ENCODE results near the gene HDAC7. TPM values are rescaled to one million over a fixed set of nuclear protein-coding genes. Genes with fewer than 3 reads are reported as not detected.

HDAC7 gene
- total and polyA plus RNA-seq, 2 of the 13 experiments (the other 11 are each of a cell fraction or from before 2014, with no cell fraction given): 4.6 to 10.8 TPM

DNA sequence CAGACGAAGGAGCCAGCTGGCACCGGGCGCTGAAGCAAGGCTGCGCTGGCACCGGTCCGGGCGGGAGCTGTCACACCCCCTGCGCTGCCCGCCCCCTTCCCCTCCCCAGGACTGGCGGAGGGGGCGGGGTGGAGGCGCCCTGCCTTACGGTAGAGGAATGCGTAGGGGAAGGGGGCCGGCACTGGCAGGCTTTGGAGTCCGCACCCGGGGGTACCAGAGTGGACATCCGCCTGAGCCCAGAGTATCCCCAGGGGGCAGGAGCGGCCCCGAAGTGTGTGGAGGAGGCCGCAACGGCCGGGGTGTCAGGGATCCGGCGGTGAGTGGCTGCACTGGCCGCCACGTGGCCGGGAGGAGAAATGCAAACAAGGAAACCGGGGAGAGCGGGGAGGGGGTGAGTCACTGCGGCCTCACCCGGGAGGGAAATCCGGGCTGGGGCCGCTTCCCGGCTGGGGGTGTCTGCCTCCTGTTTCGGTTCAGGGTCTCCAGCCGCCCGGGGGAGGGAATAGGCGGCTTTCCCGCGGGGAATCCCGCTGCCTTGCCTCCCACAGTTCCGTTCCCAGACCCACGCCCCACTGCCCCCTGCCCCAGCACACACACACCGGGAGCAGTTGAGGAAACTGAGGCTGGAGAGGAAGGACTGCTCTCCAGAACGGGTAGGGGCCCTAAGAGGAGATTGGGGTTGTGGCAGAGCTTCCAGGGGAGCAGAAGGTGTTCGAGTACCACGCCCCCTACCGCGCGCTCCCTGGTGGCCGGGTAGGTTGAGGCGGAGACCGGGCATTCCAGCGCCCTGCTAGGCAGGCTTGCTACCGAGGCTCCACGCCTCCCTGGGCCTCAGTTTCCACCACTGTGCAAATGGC, 60.6 kb downstream of the HDAC7 start, which contains the start of gene RAPGEF3 (continued):
- no peak for TF ChIP-seq ZNF724P (CRISPR knock-in tag; IDR thresholded peaks at IDR 0.05; ENCODE audit: borderline replicate concordance)
- TF ChIP-seq ZBTB7B (CRISPR knock-in tag; IDR thresholded peaks at IDR 0.05): 0 out of 2 replicates have a peak, but pooled peaks have one; percentile 11
- TF ChIP-seq, protein P1, sequence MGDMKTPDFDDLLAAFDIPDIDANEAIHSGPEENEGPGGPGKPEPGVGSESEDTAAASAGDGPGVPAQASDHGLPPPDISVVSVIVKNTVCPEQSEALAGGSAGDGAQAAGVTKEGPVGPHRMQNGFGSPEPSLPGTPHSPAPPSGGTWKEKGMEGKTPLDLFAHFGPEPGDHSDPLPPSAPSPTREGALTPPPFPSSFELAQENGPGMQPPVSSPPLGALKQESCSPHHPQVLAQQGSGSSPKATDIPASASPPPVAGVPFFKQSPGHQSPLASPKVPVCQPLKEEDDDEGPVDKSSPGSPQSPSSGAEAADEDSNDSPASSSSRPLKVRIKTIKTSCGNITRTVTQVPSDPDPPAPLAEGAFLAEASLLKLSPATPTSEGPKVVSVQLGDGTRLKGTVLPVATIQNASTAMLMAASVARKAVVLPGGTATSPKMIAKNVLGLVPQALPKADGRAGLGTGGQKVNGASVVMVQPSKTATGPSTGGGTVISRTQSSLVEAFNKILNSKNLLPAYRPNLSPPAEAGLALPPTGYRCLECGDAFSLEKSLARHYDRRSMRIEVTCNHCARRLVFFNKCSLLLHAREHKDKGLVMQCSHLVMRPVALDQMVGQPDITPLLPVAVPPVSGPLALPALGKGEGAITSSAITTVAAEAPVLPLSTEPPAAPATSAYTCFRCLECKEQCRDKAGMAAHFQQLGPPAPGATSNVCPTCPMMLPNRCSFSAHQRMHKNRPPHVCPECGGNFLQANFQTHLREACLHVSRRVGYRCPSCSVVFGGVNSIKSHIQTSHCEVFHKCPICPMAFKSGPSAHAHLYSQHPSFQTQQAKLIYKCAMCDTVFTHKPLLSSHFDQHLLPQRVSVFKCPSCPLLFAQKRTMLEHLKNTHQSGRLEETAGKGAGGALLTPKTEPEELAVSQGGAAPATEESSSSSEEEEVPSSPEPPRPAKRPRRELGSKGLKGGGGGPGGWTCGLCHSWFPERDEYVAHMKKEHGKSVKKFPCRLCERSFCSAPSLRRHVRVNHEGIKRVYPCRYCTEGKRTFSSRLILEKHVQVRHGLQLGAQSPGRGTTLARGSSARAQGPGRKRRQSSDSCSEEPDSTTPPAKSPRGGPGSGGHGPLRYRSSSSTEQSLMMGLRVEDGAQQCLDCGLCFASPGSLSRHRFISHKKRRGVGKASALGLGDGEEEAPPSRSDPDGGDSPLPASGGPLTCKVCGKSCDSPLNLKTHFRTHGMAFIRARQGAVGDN (CRISPR knock-in tag; IDR thresholded peaks at IDR 0.05): peak; percentile 82
- no peak for TF ChIP-seq NRL (CRISPR knock-in tag; IDR thresholded peaks at IDR 0.05; ENCODE audit: borderline replicate concordance)
- TF ChIP-seq, protein P2, sequence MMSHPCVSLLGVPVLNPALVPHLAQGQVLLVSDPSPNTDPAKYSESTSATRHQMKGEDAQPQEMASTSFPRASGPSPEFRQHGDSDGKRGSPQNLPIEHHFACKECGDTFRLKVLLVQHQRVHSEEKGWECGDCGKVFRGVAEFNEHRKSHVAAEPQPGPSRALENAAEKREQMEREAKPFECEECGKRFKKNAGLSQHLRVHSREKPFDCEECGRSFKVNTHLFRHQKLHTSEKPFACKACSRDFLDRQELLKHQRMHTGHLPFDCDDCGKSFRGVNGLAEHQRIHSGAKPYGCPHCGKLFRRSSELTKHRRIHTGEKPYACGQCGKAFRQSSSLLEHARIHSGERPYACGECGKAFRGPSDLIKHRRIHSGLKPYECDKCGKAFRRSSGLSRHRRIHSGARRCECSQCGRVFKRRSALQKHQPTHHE (CRISPR knock-in tag; IDR thresholded peaks at IDR 0.05; ENCODE audit: borderline replicate concordance): no peak
- no peak for TF ChIP-seq NFRKB (IDR thresholded peaks at IDR 0.05)
- peak; percentile 27; the same call in 1 of the 2 replicates for TF ChIP-seq YEATS4 (CRISPR knock-in tag; IDR thresholded peaks at IDR 0.05; ENCODE audit: borderline replicate concordance)
- TF ChIP-seq MAF1 (CRISPR knock-in tag; IDR thresholded peaks at IDR 0.05; ENCODE audit: borderline replicate concordance): no peak
- TF ChIP-seq HDAC2 (CRISPR knock-in tag; IDR thresholded peaks at IDR 0.05): no peak
- no peak for TF ChIP-seq GATAD2A (CRISPR knock-in tag; IDR thresholded peaks at IDR 0.05)
- no peak for TF ChIP-seq ZNF337 (CRISPR knock-in tag; IDR thresholded peaks at IDR 0.05; ENCODE audit: borderline replicate concordance, low read depth)
- peak; percentile 79 for TF ChIP-seq ZNF563 (CRISPR knock-in tag; IDR thresholded peaks at IDR 0.05)
- TF ChIP-seq KAT8 (CRISPR knock-in tag; IDR thresholded peaks at IDR 0.05): no peak
- TF ChIP-seq, protein P3, sequence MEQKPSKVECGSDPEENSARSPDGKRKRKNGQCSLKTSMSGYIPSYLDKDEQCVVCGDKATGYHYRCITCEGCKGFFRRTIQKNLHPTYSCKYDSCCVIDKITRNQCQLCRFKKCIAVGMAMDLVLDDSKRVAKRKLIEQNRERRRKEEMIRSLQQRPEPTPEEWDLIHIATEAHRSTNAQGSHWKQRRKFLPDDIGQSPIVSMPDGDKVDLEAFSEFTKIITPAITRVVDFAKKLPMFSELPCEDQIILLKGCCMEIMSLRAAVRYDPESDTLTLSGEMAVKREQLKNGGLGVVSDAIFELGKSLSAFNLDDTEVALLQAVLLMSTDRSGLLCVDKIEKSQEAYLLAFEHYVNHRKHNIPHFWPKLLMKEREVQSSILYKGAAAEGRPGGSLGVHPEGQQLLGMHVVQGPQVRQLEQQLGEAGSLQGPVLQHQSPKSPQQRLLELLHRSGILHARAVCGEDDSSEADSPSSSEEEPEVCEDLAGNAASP (CRISPR knock-in tag; IDR thresholded peaks at IDR 0.05; ENCODE audit: borderline replicate concordance): no peak
- TF ChIP-seq, protein P4, sequence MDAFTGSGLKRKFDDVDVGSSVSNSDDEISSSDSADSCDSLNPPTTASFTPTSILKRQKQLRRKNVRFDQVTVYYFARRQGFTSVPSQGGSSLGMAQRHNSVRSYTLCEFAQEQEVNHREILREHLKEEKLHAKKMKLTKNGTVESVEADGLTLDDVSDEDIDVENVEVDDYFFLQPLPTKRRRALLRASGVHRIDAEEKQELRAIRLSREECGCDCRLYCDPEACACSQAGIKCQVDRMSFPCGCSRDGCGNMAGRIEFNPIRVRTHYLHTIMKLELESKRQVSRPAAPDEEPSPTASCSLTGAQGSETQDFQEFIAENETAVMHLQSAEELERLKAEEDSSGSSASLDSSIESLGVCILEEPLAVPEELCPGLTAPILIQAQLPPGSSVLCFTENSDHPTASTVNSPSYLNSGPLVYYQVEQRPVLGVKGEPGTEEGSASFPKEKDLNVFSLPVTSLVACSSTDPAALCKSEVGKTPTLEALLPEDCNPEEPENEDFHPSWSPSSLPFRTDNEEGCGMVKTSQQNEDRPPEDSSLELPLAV (CRISPR knock-in tag; conservative IDR thresholded peaks at IDR 0.05; ENCODE audit: low read depth): no peak
- no peak for TF ChIP-seq CHCHD3 (CRISPR knock-in tag; IDR thresholded peaks at IDR 0.05)
- no peak for TF ChIP-seq BCL6 (CRISPR knock-in tag; IDR thresholded peaks at IDR 0.05)
- TF ChIP-seq NR2C2 (CRISPR knock-in tag; IDR thresholded peaks at IDR 0.05; ENCODE audit: borderline replicate concordance): no peak

Measured in HepG2 (cell line).